Endothelial cell (in vitro differentiated cells): ENCODE data around the gene PIGP. TPM values are rescaled to one million over a fixed set of nuclear protein-coding genes. Genes with fewer than 3 reads are reported as not detected.
"Not testable (repeated sequence)": the region's sequence is repeated elsewhere in the genome, so short reads cannot be mapped to it uniquely, and the experiment has no call there.

ENCODE experiments used
- DNase-seq: peaks from one replicate; pipeline ENCODE4 v3.0.0; 2021; ENCODE audit warnings: low spot score
- H3K27ac Mint-ChIP-seq: one replicate; pipeline ENCODE4 v1.8.0; 2021; ENCODE audit warnings: mixed read lengths, inconsistent platforms; ENCODE audit not compliant: unreplicated experiment
- H3K27me3 Mint-ChIP-seq: one replicate; pipeline ENCODE4 v1.8.0; 2021; ENCODE audit warnings: mild to moderate bottlenecking, moderate library complexity, mixed read lengths, inconsistent platforms; ENCODE audit not compliant: unreplicated experiment
- H3K36me3 Mint-ChIP-seq: one replicate; pipeline ENCODE4 v1.8.0; 2021; ENCODE audit warnings: mild to moderate bottlenecking, low read depth, mixed read lengths, inconsistent platforms; ENCODE audit not compliant: unreplicated experiment
- H3K4me1 Mint-ChIP-seq: one replicate; pipeline ENCODE4 v1.8.0; 2021; ENCODE audit warnings: mild to moderate bottlenecking, mixed read lengths, inconsistent platforms; ENCODE audit not compliant: unreplicated experiment
- H3K4me3 Mint-ChIP-seq: one replicate; pipeline ENCODE4 v1.8.0; 2021; ENCODE audit warnings: mild to moderate bottlenecking, mixed read lengths, inconsistent platforms; ENCODE audit not compliant: unreplicated experiment
- H3K9me3 Mint-ChIP-seq: one replicate; pipeline ENCODE4 v1.8.0; 2021; ENCODE audit warnings: mixed read lengths, inconsistent platforms; ENCODE audit not compliant: unreplicated experiment
- CTCF ChIP-seq: fragments of 200-600 bp; sonication (generic); IDR thresholded peaks from one replicate; pipeline ENCODE4 v1.5.0; 2021; ENCODE audit warnings: antibody characterized with exemption; ENCODE audit not compliant: unreplicated experiment
- total RNA-seq: library from RNA; stranded (reverse); fragmentation: NEBNext Ultra II Directional; extraction: Animal tissue kit (Norgen Biotek cat#: 25700); gene quantifications from one replicate; pipeline ENCODE4 v1.2.1, GENCODE V29; 2021; ENCODE audit not compliant: unreplicated experiment

PIGP gene
- total RNA-seq, 1 donor from 2014 or later, result 14.1 TPM

- Mint-ChIP-seq H3K27ac (no peak overlapping the region), H3K4me3 (peak overlapping the region; percentile 7), H3K36me3 (peaks cover 16% of the 10 kb centered on the region), H3K27me3 (peaks cover 1% of the 10 kb centered on the region), H3K9me3 (no peaks in the 10 kb centered on the region), H3K4me1 (peaks cover 3% of the 10 kb centered on the region)
- TF ChIP-seq CTCF, result no peak
- no peak for DNase-seq
Observed at GRCh38 chr21:37036177-37036576, 36.7 kb downstream of the PIGP start.

- H3K27me3 Mint-ChIP-seq, H3K9me3 Mint-ChIP-seq, DNase-seq, H3K27ac Mint-ChIP-seq, H3K4me1 Mint-ChIP-seq, H3K4me3 Mint-ChIP-seq: not testable (repeated sequence)
- H3K36me3 Mint-ChIP-seq, result peaks cover 21% of the 10 kb centered on the region
Observed at GRCh38 chr21:37034394-37034793, 38.5 kb downstream of the PIGP start.

GRCh38 chr21:37032877-37033471, 39.9 kb downstream of the PIGP start:
- H3K27ac Mint-ChIP-seq, result no peak overlapping the region
- peaks cover 21% of the 10 kb centered on the region for H3K36me3 Mint-ChIP-seq
- no peak for DNase-seq
- no peak for TF ChIP-seq CTCF
- H3K9me3 Mint-ChIP-seq, result no peaks in the 10 kb centered on the region
- H3K27me3 Mint-ChIP-seq, result peaks cover 1% of the 10 kb centered on the region
- H3K4me3 Mint-ChIP-seq, result no peak overlapping the region
- H3K4me1 Mint-ChIP-seq, result no peaks in the 10 kb centered on the region

GRCh38 chr21:37032293-37032692, 40.6 kb downstream of the PIGP start:
- no peak overlapping the region for H3K27ac Mint-ChIP-seq
- no peak overlapping the region for H3K4me3 Mint-ChIP-seq
- no peak for TF ChIP-seq CTCF
- H3K36me3 Mint-ChIP-seq, result peaks cover 21% of the 10 kb centered on the region
- no peaks in the 10 kb centered on the region for H3K27me3 Mint-ChIP-seq
- H3K9me3 Mint-ChIP-seq, result no peaks in the 10 kb centered on the region
- no peaks in the 10 kb centered on the region for H3K4me1 Mint-ChIP-seq
- no peak for DNase-seq

GRCh38 chr21:37030864-37031263, 42.0 kb downstream of the PIGP start:
- Mint-ChIP-seq H3K4me3 (no peak overlapping the region), H3K27ac (no peak overlapping the region), H3K27me3 (no peaks in the 10 kb centered on the region), H3K36me3 (peaks cover 21% of the 10 kb centered on the region), H3K9me3 (no peaks in the 10 kb centered on the region), H3K4me1 (no peaks in the 10 kb centered on the region)
- no peak for TF ChIP-seq CTCF
- DNase-seq, result no peak

- no peaks in the 10 kb centered on the region for H3K9me3 Mint-ChIP-seq
- DNase-seq, result no peak
- peaks cover 15% of the 10 kb centered on the region for H3K36me3 Mint-ChIP-seq
- TF ChIP-seq CTCF, result no peak
- H3K4me1 Mint-ChIP-seq, result no peaks in the 10 kb centered on the region
- no peak overlapping the region for H3K4me3 Mint-ChIP-seq
- no peak overlapping the region for H3K27ac Mint-ChIP-seq
- H3K27me3 Mint-ChIP-seq, result no peaks in the 10 kb centered on the region
Observed at GRCh38 chr21:37028570-37028969, 44.3 kb downstream of the PIGP start.
